Prostate gland (tissue), 2 donors: ENCODE measurements around the gene CXCL6. TPM values are rescaled to one million over a fixed set of nuclear protein-coding genes. Genes with fewer than 3 reads are reported as not detected.

Source experiments
- DNase-seq: peaks from one replicate; pipeline ENCODE4 v3.0.0-alpha.2; 2019; ENCODE audit warnings: low spot score
- H3K27ac ChIP-seq, 2 donors: fragments of 200-600 bp; sonication (generic); 2 replicates each; pipeline ENCODE4 v1.5.1; 2017 to 2019
- H3K27me3 ChIP-seq: fragments of 200-600 bp; sonication (generic); replicated peaks from 2 replicates; pipeline ENCODE4 v1.5.1; 2019; ENCODE audit not compliant: insufficient read depth
- H3K36me3 ChIP-seq, 2 donors: fragments of 200-600 bp; sonication (generic); 1 replicate in 1 of 2; 2 replicates in 1 of 2; pipeline versions ENCODE4 v1.5.1 to v1.8.1; 2017 to 2019
- H3K4me1 ChIP-seq: fragments of 200-600 bp; sonication (generic); replicated peaks from 2 replicates; pipeline ENCODE4 v1.5.1; 2019
- H3K4me3 ChIP-seq, 2 donors: fragments of 200-600 bp; sonication (generic); 2 replicates each; pipeline ENCODE4 v1.5.1; 2017 to 2019
- H3K9me3 ChIP-seq: fragments of 200-600 bp; sonication (generic); 2 replicates; pipeline ENCODE4 v1.5.1; 2017
- POLR2A ChIP-seq: fragments of 450-650 bp; IDR thresholded peaks from one replicate; pipeline ENCODE4 v1.6.1; 2016; ENCODE audit warnings: antibody characterized with exemption, mild to moderate bottlenecking
- POLR2AphosphoS5 ChIP-seq: sonication (generic); formaldehyde crosslinking; IDR thresholded peaks from one replicate; pipeline ENCODE4 v1.6.1; 2017; ENCODE audit warnings: antibody characterized with exemption
- WGBS: methylation state at CpG from one replicate; pipeline ENCODE4 v1.1.5; 2018; 5-methylcytosine and 5-hydroxymethylcytosine counted together
- intact Hi-C: fragments of 100-400 bp; cut with DNase I; formaldehyde crosslinking; loops from one replicate; pipeline ENCODE4 v1.14.2; 2022
- total RNA-seq, 2 donors: library from RNA; depleted of rRNA; stranded (reverse); fragments of >200 nt; gene quantifications; one replicate each; pipeline ENCODE4 v1.1.0, GENCODE V29; 2016
- TF ChIP-seq, protein P1 (sequence below), 4 experiments: fragments of 200-600 bp in 2 of 4; fragments of 450-650 bp in 2 of 4; sonication (generic) in 2 of 4; IDR thresholded peaks; 1 replicate in 3 of 4; 2 replicates in 1 of 4; pipeline ENCODE4 v1.5.1; 2016 to 2019; ENCODE audit warnings: antibody characterized with exemption in 4 of 4, mild to moderate bottlenecking in 2 of 4, moderate library complexity in 2 of 4

The CXCL6 gene
- total RNA-seq, 2 donors from 2014 or later = 5.2 to 8.4 TPM

DNA sequence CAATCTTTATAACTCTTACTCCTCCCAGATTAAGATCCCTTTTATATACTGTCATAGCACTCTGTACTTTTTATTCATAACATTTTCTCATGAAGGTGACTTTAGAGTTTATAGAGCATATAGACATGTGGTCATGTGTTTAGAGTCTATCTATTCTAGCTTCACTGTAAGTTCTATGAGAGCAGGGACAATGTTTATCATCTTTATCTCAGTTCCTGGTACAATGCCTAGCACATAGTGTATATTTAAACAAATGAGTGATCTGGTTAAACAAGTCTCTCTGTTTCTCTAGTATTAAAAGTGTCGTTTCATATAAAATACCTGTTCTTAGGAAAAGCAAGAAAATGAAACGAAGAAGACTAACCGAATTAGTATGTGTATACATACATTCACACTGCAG is 3.2 kb downstream of the CXCL6 start:
- no peak for DNase-seq
- Histone ChIP-seq H3K27me3 (no peaks in the 10 kb centered on the region), H3K36me3 (no peaks in the 10 kb centered on the region), H3K4me1 (no peaks in the 10 kb centered on the region), H3K4me3 (no peak overlapping the region), H3K9me3 (no peaks in the 10 kb centered on the region), H3K27ac (peak overlapping the region in 1 of 2 donors; percentile 46)
- TF ChIP-seq POLR2AphosphoS5 (peak; percentile 79), POLR2A (no peak)
- TF ChIP-seq, protein P1, sequence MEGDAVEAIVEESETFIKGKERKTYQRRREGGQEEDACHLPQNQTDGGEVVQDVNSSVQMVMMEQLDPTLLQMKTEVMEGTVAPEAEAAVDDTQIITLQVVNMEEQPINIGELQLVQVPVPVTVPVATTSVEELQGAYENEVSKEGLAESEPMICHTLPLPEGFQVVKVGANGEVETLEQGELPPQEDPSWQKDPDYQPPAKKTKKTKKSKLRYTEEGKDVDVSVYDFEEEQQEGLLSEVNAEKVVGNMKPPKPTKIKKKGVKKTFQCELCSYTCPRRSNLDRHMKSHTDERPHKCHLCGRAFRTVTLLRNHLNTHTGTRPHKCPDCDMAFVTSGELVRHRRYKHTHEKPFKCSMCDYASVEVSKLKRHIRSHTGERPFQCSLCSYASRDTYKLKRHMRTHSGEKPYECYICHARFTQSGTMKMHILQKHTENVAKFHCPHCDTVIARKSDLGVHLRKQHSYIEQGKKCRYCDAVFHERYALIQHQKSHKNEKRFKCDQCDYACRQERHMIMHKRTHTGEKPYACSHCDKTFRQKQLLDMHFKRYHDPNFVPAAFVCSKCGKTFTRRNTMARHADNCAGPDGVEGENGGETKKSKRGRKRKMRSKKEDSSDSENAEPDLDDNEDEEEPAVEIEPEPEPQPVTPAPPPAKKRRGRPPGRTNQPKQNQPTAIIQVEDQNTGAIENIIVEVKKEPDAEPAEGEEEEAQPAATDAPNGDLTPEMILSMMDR (IDR thresholded peaks at IDR 0.05) = no peak
- WGBS = 44% methylated on average over 3 of the region's 3 CpGs
- intact Hi-C loops = no loop called here

DNA sequence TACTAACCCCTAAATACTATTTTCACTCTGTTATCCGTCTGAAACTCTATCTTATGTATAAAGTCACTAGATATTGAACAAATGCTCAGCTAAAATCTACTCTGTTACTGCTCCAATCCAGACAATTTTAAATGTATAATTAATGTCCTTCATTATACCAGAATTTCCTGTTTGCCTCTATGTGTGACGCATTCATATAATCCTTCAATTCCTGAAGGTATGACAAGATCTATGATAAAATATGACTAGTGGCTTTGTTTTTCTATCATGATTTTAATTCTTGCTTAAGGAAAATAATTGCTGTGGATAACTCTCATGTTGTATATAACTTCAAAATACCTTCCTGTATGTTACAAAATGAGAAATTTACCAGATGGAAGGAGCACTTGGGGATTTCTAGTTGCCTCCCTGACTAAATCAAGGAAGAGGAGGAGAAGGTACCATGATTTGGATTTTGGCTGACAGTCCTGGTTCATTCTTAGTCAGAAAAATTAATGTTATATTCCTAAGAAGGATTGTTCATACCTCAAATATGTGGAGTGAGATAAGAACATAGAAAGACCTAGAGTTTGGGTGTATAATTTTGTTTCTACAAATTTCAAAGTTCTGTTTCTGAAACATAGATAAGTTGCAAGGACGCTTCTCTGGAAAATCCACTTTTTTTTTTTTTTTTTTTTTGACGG is 4.9 kb downstream of the CXCL6 start:
- Histone ChIP-seq H3K36me3 (no peaks in the 10 kb centered on the region), H3K27ac (no peak overlapping the region), H3K27me3 (no peaks in the 10 kb centered on the region), H3K4me3 (no peak overlapping the region), H3K4me1 (no peaks in the 10 kb centered on the region), H3K9me3 (no peaks in the 10 kb centered on the region)
- WGBS = 67% methylated on average over 4 of the region's 4 CpGs
- intact Hi-C loops = no loop called here
- TF ChIP-seq POLR2A = no peak
- no peak for DNase-seq

DNA sequence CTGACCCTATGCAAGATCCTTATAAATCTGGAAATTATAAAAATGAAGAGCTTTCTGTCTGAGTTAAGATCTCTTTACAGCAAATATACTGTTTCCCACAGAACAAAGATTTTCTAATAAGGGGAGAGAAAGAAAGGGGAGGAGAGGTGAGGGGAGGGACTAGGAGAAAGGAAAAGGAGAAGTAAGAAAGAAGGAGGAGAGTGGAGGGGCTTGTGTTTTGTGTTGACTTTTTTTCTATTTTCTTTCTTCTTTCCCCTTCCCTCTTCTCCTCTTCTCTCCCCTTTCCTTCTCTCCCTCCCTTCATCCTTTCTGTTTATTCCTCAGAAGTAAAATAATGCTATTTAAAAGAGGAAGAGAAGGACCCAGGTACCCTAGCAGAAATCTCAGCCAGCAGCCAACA is 6.2 kb downstream of the CXCL6 start:
- H3K4me3 ChIP-seq = no peak overlapping the region
- TF ChIP-seq POLR2AphosphoS5 (no peak), POLR2A (no peak)
- TF ChIP-seq, protein P1 (IDR thresholded peaks at IDR 0.05) = no peak
- no peaks in the 10 kb centered on the region for H3K27me3 ChIP-seq
- H3K27ac ChIP-seq = no peak overlapping the region
- H3K9me3 ChIP-seq = no peaks in the 10 kb centered on the region
- intact Hi-C loops = no loop called here
- DNase-seq = no peak
- H3K4me1 ChIP-seq = no peaks in the 10 kb centered on the region
- no peaks in the 10 kb centered on the region for H3K36me3 ChIP-seq

DNA sequence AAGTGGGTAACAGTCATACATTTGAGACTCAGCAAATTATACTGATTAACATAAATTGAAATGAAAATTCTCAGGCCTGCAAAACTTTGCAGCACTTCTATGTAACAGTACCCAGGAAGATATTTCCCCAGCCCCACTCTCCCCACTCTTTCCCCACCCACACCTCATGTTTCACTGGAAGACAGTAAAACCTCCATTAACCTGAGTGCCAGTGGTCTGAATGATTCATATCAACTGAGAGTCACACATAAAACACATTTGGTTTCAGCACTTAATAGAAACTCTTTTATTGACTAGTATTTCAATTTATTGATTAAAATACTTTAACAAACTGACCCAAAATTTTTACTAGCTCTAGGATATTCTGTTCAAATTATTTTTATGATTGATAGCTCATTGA is 6.9 kb downstream of the CXCL6 start:
- H3K27me3 ChIP-seq = no peaks in the 10 kb centered on the region
- intact Hi-C loops = no loop called here
- no peak overlapping the region for H3K4me3 ChIP-seq
- H3K4me1 ChIP-seq = no peaks in the 10 kb centered on the region
- TF ChIP-seq POLR2AphosphoS5 (no peak), POLR2A (no peak)
- TF ChIP-seq, protein P1 (IDR thresholded peaks at IDR 0.05) = no peak
- no peak for DNase-seq
- no peak overlapping the region for H3K27ac ChIP-seq
- no peaks in the 10 kb centered on the region for H3K9me3 ChIP-seq
- no peaks in the 10 kb centered on the region for H3K36me3 ChIP-seq

DNA sequence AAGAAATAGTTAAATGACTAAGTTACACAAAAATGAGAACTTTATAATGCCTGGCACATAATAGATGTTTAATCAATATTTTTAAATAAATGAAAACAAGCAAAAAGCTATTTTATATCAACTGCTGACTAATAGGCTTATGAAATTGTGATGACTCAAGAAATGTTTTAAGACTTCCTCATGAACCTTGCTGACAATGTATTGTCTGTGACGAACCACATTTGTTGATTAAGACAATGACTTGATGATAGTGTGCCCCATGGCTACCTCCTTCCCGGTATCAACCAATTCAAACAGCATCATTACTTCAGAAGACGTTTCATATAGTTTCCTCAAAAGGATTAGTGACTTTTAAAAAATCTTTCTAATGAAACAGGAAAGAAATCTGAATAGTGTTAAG is 7.9 kb downstream of the CXCL6 start:
- no peak for DNase-seq
- TF ChIP-seq POLR2AphosphoS5 = no peak
- TF ChIP-seq, protein P1 (IDR thresholded peaks at IDR 0.05) = no peak
- TF ChIP-seq POLR2A = no peak
- Histone ChIP-seq H3K27ac (no peak overlapping the region), H3K9me3 (no peaks in the 10 kb centered on the region), H3K36me3 (no peaks in the 10 kb centered on the region), H3K4me1 (no peaks in the 10 kb centered on the region), H3K4me3 (no peak overlapping the region), H3K27me3 (no peaks in the 10 kb centered on the region)
- intact Hi-C loops = no loop called here
- WGBS = 63% methylated on average over 3 of the region's 3 CpGs
